Esophagus squamous epithelium (tissue), 4 donors: ENCODE results near the gene ST3GAL5.

Experiments used
- CTCF ChIP-seq, 6 experiments: fragments of 450-650 bp in 4 of 6; fragments of 200-600 bp in 2 of 6; sonication (generic) in 2 of 6; IDR thresholded peaks; one replicate each; pipeline ENCODE4 v1.5.1; 2016 to 2019; ENCODE audit warnings: antibody characterized with exemption in 6 of 6, mild to moderate bottlenecking in 4 of 6, moderate library complexity in 4 of 6
- POLR2A ChIP-seq, 4 donors: fragments of 450-650 bp; IDR thresholded peaks; one replicate each; pipeline ENCODE4 v1.6.1; 2017; ENCODE audit warnings: antibody characterized with exemption in 4 of 4, mild to moderate bottlenecking in 4 of 4, moderate library complexity in 3 of 4

GRCh38 chr2:85867556-85868292 lies 21.1 kb downstream of the ST3GAL5 start:
- no peak for TF ChIP-seq CTCF (IDR thresholded peaks at IDR 0.05)
- no peak for TF ChIP-seq POLR2A (IDR thresholded peaks at IDR 0.05)
